Type B pancreatic cell (in vitro differentiated cells): ENCODE data around the gene BEGAIN. TPM values are rescaled to one million over a fixed set of nuclear protein-coding genes. Genes with fewer than 3 reads are reported as not detected.
A peak's percentile ranks its signal among the peaks of the same experiment; 100 is the strongest.

Experiments
- DNase-seq: peaks from one replicate; pipeline ENCODE4 v3.0.0; 2021; ENCODE audit warnings: mixed read lengths; ENCODE audit not compliant: unreplicated experiment; ENCODE audit errors: extremely low spot score
- H3K27ac Mint-ChIP-seq: 2 replicates; pipeline ENCODE4 v1.8.0; 2021; ENCODE audit warnings: mild to moderate bottlenecking, mixed read lengths
- H3K27me3 Mint-ChIP-seq: 2 replicates; pipeline ENCODE4 v1.8.0; 2021; ENCODE audit warnings: mixed read lengths
- H3K36me3 Mint-ChIP-seq: 2 replicates; pipeline ENCODE4 v1.8.0; 2021; ENCODE audit warnings: mixed read lengths
- H3K4me1 Mint-ChIP-seq: one replicate; pipeline ENCODE4 v1.8.0; 2021; ENCODE audit warnings: mixed read lengths; ENCODE audit not compliant: unreplicated experiment
- H3K4me3 Mint-ChIP-seq: 2 replicates; pipeline ENCODE4 v1.8.0; 2021; ENCODE audit warnings: mild to moderate bottlenecking, mixed read lengths
- H3K9me3 Mint-ChIP-seq: 2 replicates; pipeline ENCODE4 v1.8.0; 2021; ENCODE audit warnings: mixed read lengths
- total RNA-seq: library from RNA; stranded (reverse); gene quantifications from 2 replicates; pipeline ENCODE4 v1.2.1, GENCODE V29; 2021; ENCODE audit warnings: low replicate concordance
- TF ChIP-seq, protein P1 (sequence below): fragments of 200-600 bp; sonication (generic); conservative IDR thresholded peaks from 2 replicates; pipeline ENCODE4 v1.5.0; 2021; ENCODE audit warnings: antibody characterized with exemption, mild to moderate bottlenecking

BEGAIN gene
- total RNA-seq, 1 donor from 2014 or later, result 1.9 TPM

DNA sequence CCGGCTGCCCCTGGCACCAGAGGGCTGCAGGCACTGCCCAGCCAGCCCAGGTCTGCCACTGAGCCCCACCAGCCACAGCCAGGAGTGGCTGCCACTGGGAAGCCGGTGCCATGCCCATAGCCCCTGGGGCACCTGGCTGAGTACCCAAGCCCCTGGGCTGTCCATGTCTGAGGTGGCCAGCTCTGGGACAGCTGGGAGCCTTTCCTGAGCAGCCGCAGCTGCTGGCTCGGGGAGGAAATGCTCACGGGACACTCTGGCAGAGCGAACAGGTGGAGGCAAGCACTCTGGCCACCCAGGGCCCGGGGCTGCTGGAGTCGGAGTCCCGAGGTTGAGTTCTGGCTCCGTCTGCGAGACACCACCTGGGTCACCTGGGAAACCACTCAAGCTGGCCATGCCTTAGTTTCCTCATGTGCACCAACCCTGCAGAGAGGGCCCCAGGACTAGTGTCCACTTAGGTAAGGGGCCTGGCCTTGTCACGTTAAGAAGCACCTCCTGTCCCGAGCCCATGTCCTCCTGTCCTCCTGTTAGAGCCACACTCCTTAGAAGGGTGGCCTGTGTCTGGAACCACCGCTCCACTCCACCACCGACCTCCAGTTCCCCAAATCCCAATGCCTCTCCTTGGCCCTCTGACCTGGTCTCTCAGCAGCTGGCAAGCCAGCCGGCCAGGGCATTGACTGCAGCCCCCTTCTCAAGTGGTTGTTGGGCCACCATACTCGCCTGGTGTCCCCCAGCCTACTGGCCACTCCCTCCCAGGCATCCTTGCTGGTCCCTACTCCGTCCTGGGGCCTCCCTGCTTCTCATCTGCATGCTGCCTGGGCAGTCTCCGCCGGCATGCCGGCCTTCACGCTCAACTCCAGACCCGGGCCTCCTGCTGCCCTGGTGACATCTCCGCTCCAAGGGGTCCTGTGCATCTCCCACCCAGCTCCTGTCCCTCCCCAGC lies 45.3 kb downstream of the BEGAIN start:
- no peak overlapping the region for H3K4me3 Mint-ChIP-seq
- H3K36me3 Mint-ChIP-seq, result no peaks in the 10 kb centered on the region
- no peak overlapping the region for H3K27ac Mint-ChIP-seq
- peaks cover 6% of the 10 kb centered on the region for H3K4me1 Mint-ChIP-seq
- no peak for DNase-seq
- TF ChIP-seq, protein P1, sequence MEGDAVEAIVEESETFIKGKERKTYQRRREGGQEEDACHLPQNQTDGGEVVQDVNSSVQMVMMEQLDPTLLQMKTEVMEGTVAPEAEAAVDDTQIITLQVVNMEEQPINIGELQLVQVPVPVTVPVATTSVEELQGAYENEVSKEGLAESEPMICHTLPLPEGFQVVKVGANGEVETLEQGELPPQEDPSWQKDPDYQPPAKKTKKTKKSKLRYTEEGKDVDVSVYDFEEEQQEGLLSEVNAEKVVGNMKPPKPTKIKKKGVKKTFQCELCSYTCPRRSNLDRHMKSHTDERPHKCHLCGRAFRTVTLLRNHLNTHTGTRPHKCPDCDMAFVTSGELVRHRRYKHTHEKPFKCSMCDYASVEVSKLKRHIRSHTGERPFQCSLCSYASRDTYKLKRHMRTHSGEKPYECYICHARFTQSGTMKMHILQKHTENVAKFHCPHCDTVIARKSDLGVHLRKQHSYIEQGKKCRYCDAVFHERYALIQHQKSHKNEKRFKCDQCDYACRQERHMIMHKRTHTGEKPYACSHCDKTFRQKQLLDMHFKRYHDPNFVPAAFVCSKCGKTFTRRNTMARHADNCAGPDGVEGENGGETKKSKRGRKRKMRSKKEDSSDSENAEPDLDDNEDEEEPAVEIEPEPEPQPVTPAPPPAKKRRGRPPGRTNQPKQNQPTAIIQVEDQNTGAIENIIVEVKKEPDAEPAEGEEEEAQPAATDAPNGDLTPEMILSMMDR, result no peak
- H3K9me3 Mint-ChIP-seq, result no peaks in the 10 kb centered on the region
- H3K27me3 Mint-ChIP-seq, result no peaks in the 10 kb centered on the region

DNA sequence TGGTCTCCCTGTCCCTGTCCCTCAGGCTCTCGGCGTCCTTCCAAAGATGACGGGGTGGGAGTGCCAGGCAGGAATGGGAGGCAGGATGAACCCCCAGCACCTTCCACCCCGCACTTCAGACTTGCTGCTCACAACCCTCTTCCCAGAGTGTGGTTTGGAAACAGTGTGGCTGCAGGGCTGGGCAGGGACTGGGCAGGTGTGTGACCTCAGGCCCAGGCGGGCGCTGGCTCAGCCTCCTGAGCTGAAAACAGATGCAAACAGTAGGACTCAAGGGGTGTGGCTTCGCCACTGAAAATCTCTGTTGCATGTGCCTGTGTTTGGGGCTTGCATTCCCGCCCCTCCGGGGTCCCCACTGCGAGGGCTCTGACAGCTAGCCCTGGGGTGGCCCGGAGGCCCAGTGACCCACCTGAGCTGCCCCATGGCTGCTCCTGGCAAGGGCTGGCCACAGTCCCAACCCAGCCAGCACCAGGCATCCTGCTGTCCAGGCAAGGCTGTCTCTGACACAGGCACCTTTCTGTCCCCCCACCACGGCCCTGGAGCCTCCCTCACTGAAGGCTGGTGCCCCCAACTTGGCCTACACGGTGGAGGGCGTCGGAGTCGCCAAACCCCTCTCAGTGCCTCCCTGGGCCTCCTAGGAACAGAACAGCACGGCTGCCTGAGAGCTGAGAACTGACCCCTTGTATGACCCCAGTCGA lies 46.1 kb downstream of the BEGAIN start:
- no peak for DNase-seq
- Mint-ChIP-seq H3K9me3 (no peaks in the 10 kb centered on the region), H3K27ac (no peak overlapping the region), H3K27me3 (no peaks in the 10 kb centered on the region), H3K4me1 (peaks cover 11% of the 10 kb centered on the region), H3K4me3 (no peak overlapping the region), H3K36me3 (no peaks in the 10 kb centered on the region)
- TF ChIP-seq, protein P1, result no peak

DNA sequence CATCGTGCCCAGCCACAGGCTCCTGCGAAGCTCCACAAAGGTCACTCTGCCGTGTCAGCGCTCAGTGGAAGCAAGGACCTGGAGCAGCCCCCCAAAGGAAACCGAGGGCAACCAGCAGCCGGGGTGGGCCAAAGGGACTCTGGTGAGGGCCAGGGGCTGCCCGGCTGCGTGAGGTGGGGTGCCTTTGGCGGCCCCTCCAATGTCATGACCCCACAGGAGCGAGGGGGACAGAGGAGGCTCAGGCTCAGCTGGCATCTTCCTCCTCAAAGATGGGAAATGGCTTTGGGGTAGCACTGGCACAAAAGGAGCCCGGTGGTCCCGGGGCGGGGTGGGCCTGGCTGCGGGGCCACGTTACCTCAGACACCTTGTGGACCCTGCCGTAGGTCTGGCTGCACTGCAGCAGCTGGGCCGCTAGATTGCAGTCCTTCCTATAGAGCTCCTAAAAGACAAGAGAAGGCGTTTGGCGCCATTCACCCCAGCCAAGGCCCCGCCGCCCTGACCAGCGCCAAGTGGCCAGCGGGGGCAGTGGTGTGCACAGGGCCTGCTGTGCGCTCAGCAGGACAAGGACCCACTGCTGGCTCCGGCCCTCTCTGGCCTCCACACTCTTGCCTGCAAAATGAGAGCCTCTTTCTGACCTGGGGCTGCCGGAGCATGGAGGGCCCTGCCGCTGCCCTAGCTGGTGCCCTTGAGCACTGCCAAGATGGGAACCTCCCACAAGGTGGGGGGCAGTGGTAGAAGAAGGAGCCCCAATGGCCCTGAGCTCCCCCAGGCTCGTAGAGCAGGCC lies 46.9 kb downstream of the BEGAIN start:
- Mint-ChIP-seq H3K4me3 (no peak overlapping the region), H3K4me1 (peaks cover 13% of the 10 kb centered on the region), H3K27ac (no peak overlapping the region), H3K9me3 (no peaks in the 10 kb centered on the region), H3K36me3 (no peaks in the 10 kb centered on the region), H3K27me3 (no peaks in the 10 kb centered on the region)
- no peak for DNase-seq
- TF ChIP-seq, protein P1, result peak; percentile 59

DNA sequence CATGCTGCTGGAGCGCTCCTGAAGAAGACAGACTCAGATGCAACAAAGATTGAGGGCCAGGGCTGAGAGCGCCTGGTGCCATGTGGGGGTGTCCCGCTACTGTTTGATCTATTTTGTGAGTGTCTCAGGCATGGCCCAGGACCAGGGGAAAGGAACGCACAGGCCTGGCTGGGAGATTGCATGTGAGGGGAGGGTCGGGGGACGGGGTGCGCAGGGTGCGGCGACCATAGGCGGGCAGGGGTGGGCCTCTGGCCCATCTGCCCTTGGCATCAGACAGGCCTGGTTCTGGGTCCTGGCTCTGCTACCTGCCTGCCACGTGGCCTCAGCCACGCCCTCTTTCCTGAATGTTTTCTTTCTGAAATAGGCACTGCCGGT lies 47.5 kb downstream of the BEGAIN start:
- Mint-ChIP-seq H3K27ac (no peak overlapping the region), H3K27me3 (no peaks in the 10 kb centered on the region), H3K4me1 (peaks cover 9% of the 10 kb centered on the region), H3K36me3 (no peaks in the 10 kb centered on the region), H3K4me3 (no peak overlapping the region), H3K9me3 (no peaks in the 10 kb centered on the region)
- no peak for DNase-seq
- TF ChIP-seq, protein P1, result no peak

DNA sequence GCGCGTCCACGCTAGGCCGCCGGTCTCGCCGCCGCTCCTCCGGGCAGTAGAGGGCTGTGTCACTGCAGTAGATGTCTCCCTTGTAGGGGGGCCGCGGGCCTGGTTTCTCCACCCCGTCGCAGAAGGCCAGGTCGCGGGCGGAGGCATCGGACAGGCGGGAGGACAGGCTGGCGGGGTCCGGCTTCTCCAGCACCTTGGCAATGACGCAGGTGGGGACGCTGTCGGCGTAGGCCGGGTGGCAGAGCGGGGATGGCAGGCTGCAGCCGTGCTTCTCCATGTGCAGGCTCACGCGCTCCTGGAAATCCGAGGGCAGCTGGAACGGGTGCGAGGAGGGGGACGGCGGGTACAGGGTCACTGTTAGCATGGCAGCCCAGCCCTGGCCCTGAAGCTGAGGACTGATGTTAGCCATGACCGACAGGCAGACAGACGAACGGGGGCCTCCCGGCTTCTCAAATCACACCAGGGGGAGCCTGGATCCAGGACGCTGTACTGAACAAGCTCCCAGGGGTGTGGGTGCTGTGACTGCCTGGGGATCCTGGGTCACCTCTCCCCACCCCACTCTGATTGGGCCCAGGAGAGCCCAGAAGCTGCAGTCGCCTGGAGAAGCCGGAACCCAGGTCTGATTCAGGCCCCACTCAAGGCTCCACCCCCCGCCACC lies 48.1 kb downstream of the BEGAIN start:
- Mint-ChIP-seq H3K9me3 (no peaks in the 10 kb centered on the region), H3K36me3 (no peaks in the 10 kb centered on the region), H3K27me3 (no peaks in the 10 kb centered on the region), H3K4me1 (peaks cover 15% of the 10 kb centered on the region), H3K4me3 (no peak overlapping the region), H3K27ac (no peak overlapping the region)
- no peak for DNase-seq
- TF ChIP-seq, protein P1, result no peak
